B cell (primary cell): Measurements from ENCODE around the gene PRKN. TPM values are rescaled to one million over a fixed set of nuclear protein-coding genes. Genes with fewer than 3 reads are reported as not detected.

Source experiments
- ATAC-seq: fragments of 200-7000 bp; cut with Tn5 transposase; one replicate; pipeline ENCODE4 v1.10.0; 2021; ENCODE audit warnings: low read depth, mild to moderate bottlenecking, moderate number of reproducible peaks, moderate library complexity
- CTCF ChIA-PET: fragments of 350-600 bp; sonication (Branson Sonifier 250); formaldehyde crosslinking; loops from one replicate; lab custom pipeline; 2021; ENCODE audit warnings: antibody characterized with exemption, inconsistent platforms; lab: Charles Lee
- POLR2A ChIA-PET: fragments of 350-600 bp; sonication (Branson Sonifier 250); formaldehyde crosslinking; loops from one replicate; lab custom pipeline; 2021; ENCODE audit warnings: antibody characterized with exemption; lab: Charles Lee
- DNase-seq: peaks from one replicate; pipeline ENCODE4 v3.0.0; 2013
- H2AFZ ChIP-seq: 2 replicates; pipeline ENCODE4 v1.6.1; 2012; ENCODE audit warnings: mild to moderate bottlenecking, low read depth, low read length; ENCODE audit not compliant: insufficient read depth, poor library complexity, severe bottlenecking
- H3K27ac ChIP-seq, 2 donors: 1 replicate in 1 of 2; 2 replicates in 1 of 2; pipeline ENCODE4 v1.5.1; 2012 to 2013; ENCODE audit warnings: low read length in 2 of 2, mild to moderate bottlenecking in 2 of 2, moderate library complexity in 1 of 2
- H3K27me3 ChIP-seq, 4 experiments: fragments of 200-600 bp in 1 of 4; sonication (generic) in 1 of 4; replicated peaks in 1 of 4; 1 replicate in 2 of 4; 2 replicates in 2 of 4; pipeline versions ENCODE4 v1.6.1 to v1.7.0; 2013 to 2016; ENCODE audit warnings: low read length in 3 of 4, mild to moderate bottlenecking in 2 of 4, mixed read lengths in 1 of 4, moderate library complexity in 1 of 4; ENCODE audit not compliant: insufficient read depth in 4 of 4, control insufficient read depth in 3 of 4; ENCODE audit errors: control extremely low read depth in 1 of 4
- H3K36me3 ChIP-seq, 2 experiments: replicated peaks in 1 of 2; 1 replicate in 1 of 2; 2 replicates in 1 of 2; pipeline versions ENCODE4 v1.6.1 to v1.7.1; 2013; ENCODE audit warnings: low read length in 1 of 2; ENCODE audit not compliant: insufficient read depth in 2 of 2, control insufficient read depth in 1 of 2; ENCODE audit errors: control extremely low read depth in 1 of 2, extremely low read depth in 1 of 2
- H3K4me1 ChIP-seq, 2 donors: fragments of 200-600 bp in 1 of 2; sonication (generic) in 1 of 2; 1 replicate in 1 of 2; 2 replicates in 1 of 2; pipeline versions ENCODE4 v1.5.1 to v1.6.1; 2013 to 2017; ENCODE audit warnings: low read length in 2 of 2; ENCODE audit not compliant: control insufficient read depth in 2 of 2, insufficient read depth in 2 of 2
- H3K4me2 ChIP-seq: replicated peaks from 2 replicates; pipeline ENCODE3; 2012; ENCODE audit warnings: mild to moderate bottlenecking, low read depth, low read length; ENCODE audit not compliant: poor library complexity, severe bottlenecking
- H3K4me3 ChIP-seq, 5 experiments: fragments of 200-600 bp in 1 of 5; sonication (generic) in 1 of 5; 1 replicate in 3 of 5; 2 replicates in 2 of 5; pipeline versions ENCODE4 v1.5.1 to v1.7.0; 2011 to 2016; ENCODE audit warnings: low read length in 4 of 5, mild to moderate bottlenecking in 4 of 5, low read depth in 2 of 5, control low read depth in 1 of 5, moderate library complexity in 1 of 5; ENCODE audit not compliant: insufficient read depth in 1 of 5; ENCODE audit errors: control extremely low read depth in 1 of 5, extremely low read depth in 1 of 5
- H3K79me2 ChIP-seq: fragments of 200-600 bp; sonication (generic); one replicate; pipeline ENCODE4 v1.6.0; 2016; ENCODE audit warnings: low read length; ENCODE audit not compliant: control insufficient read depth, insufficient read depth
- H3K9ac ChIP-seq: fragments of 200-600 bp; sonication (generic); 2 replicates; pipeline ENCODE4 v1.6.1; 2017; ENCODE audit warnings: mild to moderate bottlenecking, low read length, moderate library complexity
- H3K9me3 ChIP-seq, 3 donors: one replicate each; pipeline versions ENCODE4 v1.6.1 to v1.7.1; 2013; ENCODE audit warnings: low read length in 2 of 3; ENCODE audit not compliant: control insufficient read depth in 2 of 3, insufficient read depth in 1 of 3; ENCODE audit errors: control extremely low read depth in 1 of 3
- H4K20me1 ChIP-seq: 2 replicates; pipeline ENCODE4 v1.6.0; 2012; ENCODE audit warnings: mild to moderate bottlenecking, low read length; ENCODE audit not compliant: insufficient read depth, control insufficient read depth, poor library complexity, severe bottlenecking
- H3K27ac Mint-ChIP-seq: one replicate; pipeline ENCODE4 v1.8.0; 2021; ENCODE audit warnings: mixed read lengths
- H3K27me3 Mint-ChIP-seq: one replicate; pipeline ENCODE4 v1.8.0; 2021; ENCODE audit warnings: mixed read lengths
- H3K4me1 Mint-ChIP-seq: one replicate; pipeline ENCODE4 v1.8.0; 2021; ENCODE audit warnings: mixed read lengths
- H3K4me3 Mint-ChIP-seq: one replicate; pipeline ENCODE4 v1.8.0; 2021; ENCODE audit warnings: mixed read lengths
- H3K9me3 Mint-ChIP-seq: one replicate; pipeline ENCODE4 v1.8.0; 2022; ENCODE audit warnings: mixed read lengths; ENCODE audit not compliant: insufficient read depth
- CTCF ChIP-seq: fragments of 200-600 bp; IDR thresholded peaks from one replicate; pipeline ENCODE4 v1.8.0; 2022; ENCODE audit warnings: antibody characterized with exemption, mild to moderate bottlenecking
- EZH2 ChIP-seq: IDR thresholded peaks from 2 replicates; pipeline ENCODE4 v1.6.1; 2012; ENCODE audit warnings: borderline replicate concordance, low read depth, mild to moderate bottlenecking, moderate library complexity, low read length; ENCODE audit not compliant: insufficient read depth, poor library complexity, severe bottlenecking
- WGBS: methylation state at CpG from one replicate; pipeline ENCODE4 v1.1.5; 2013; ENCODE audit warnings: missing lambda C conversion rate; ENCODE audit not compliant: insufficient coverage; 5-methylcytosine and 5-hydroxymethylcytosine counted together
- intact Hi-C: fragments of 100-400 bp; cut with micrococcal nuclease; formaldehyde crosslinking; loops from one replicate; pipeline ENCODE4 v1.10.0; 2022
- polyA plus RNA-seq: library from polyadenylated mRNA; depleted of rRNA; stranded (reverse); fragments of >200 nt; gene quantifications from 2 replicates; pipeline ENCODE4 v1.2.3, GENCODE V29; 2012
- total RNA-seq, 2 donors: library from RNA; stranded (reverse); fragments of 120-200 nt in 1 of 2; gene quantifications; 1 replicate in 1 of 2; 2 replicates in 1 of 2; pipeline versions ENCODE4 v1.2.3 to v1.2.4, GENCODE V29; 2013 to 2022

The PRKN gene
- total and polyA plus RNA-seq, 2 donors (not counting 1 experiment from before 2014, with no cell fraction given): 1.6 to 6.2 TPM

GRCh38 chr6:161482517-161482858, 1245.1 kb downstream of the PRKN start:
- 89% methylated on average over 2 of the region's 3 CpGs for WGBS
- H3K9me3 ChIP-seq: no peaks in the 10 kb centered on the region
- no peaks in the 10 kb centered on the region for H3K79me2 ChIP-seq
- ChIA-PET CTCF (no interaction called here), POLR2A (no interaction called here)
- intact Hi-C loops: no loop called here
- no peak overlapping the region for H3K9ac ChIP-seq
- no peaks in the 10 kb centered on the region for H4K20me1 ChIP-seq
- H3K4me3 ChIP-seq: no peak overlapping the region
- no peaks in the 10 kb centered on the region for H3K4me1 Mint-ChIP-seq
- H3K4me1 ChIP-seq: no peaks in the 10 kb centered on the region
- TF ChIP-seq EZH2: no peak
- TF ChIP-seq CTCF: no peak
- ATAC-seq (no peak), DNase-seq (no peak)
- H3K27ac Mint-ChIP-seq: no peak overlapping the region
- H3K27me3 Mint-ChIP-seq: no peaks in the 10 kb centered on the region
- H3K27ac ChIP-seq: no peak overlapping the region
- H3K27me3 ChIP-seq: no peaks in the 10 kb centered on the region
- H2AFZ ChIP-seq: no peak overlapping the region
- H3K4me2 ChIP-seq: no peak overlapping the region
- H3K9me3 Mint-ChIP-seq: peaks cover 5% of the 10 kb centered on the region
- no peaks in the 10 kb centered on the region for H3K36me3 ChIP-seq
- no peak overlapping the region for H3K4me3 Mint-ChIP-seq

GRCh38 chr6:161481786-161482516, 1245.6 kb downstream of the PRKN start:
- H3K9ac ChIP-seq: no peak overlapping the region
- Mint-ChIP-seq H3K9me3 (peaks cover 3% of the 10 kb centered on the region), H3K27ac (no peak overlapping the region), H3K4me1 (no peaks in the 10 kb centered on the region), H3K27me3 (no peaks in the 10 kb centered on the region), H3K4me3 (no peak overlapping the region)
- no peaks in the 10 kb centered on the region for H3K9me3 ChIP-seq
- no peak overlapping the region for H2AFZ ChIP-seq
- H3K36me3 ChIP-seq: no peaks in the 10 kb centered on the region
- DNase-seq (no peak), ATAC-seq (no peak)
- TF ChIP-seq CTCF (no peak), EZH2 (no peak)
- no peaks in the 10 kb centered on the region for H3K4me1 ChIP-seq
- no CpG with 5 or more reads among the region's 3 CpGs for WGBS
- POLR2A ChIA-PET: no interaction called here
- H3K27ac ChIP-seq: no peak overlapping the region
- intact Hi-C loops: no loop called here
- no peaks in the 10 kb centered on the region for H3K79me2 ChIP-seq
- no peaks in the 10 kb centered on the region for H4K20me1 ChIP-seq
- CTCF ChIA-PET: no interaction called here
- no peaks in the 10 kb centered on the region for H3K27me3 ChIP-seq
- no peak overlapping the region for H3K4me2 ChIP-seq
- no peak overlapping the region for H3K4me3 ChIP-seq
